H1 (cell line): ENCODE results near the gene APBA2. TPM values are rescaled to one million over a fixed set of nuclear protein-coding genes. Genes with fewer than 3 reads are reported as not detected.

Experiments used
- HDAC2 ChIP-seq, 2 experiments: fragments of 300-600 bp in 1 of 2; sonication (generic) in 1 of 2; IDR thresholded peaks; 2 replicates each; pipeline ENCODE4 v1.6.1; 2011 to 2012; ENCODE audit warnings: low read depth in 2 of 2, low read length in 2 of 2, mild to moderate bottlenecking in 2 of 2, moderate library complexity in 2 of 2, borderline replicate concordance in 1 of 2, inconsistent platforms in 1 of 2
- polyA plus RNA-seq, 7 experiments: library from polyadenylated mRNA; depleted of rRNA in 3 of 7; stranded (reverse) in 5 of 7; unstranded in 2 of 7; fragments of >200 nt in 5 of 7; fragments of 200-250 nt in 2 of 7; gene quantifications; 1 replicate in 5 of 7; 2 replicates in 1 of 7; 4 replicates in 1 of 7; pipeline versions ENCODE4 v1.2.1 to v1.2.3, GENCODE V29; 2011 to 2013; ENCODE audit warnings: missing spikeins in 2 of 7, mixed read lengths in 2 of 7
- total RNA-seq: library from RNA; stranded (reverse); fragmentation: NEBNext Ultra II Directional; extraction: Animal tissue kit (Norgen Biotek cat#: 25700); gene quantifications from 2 replicates; pipeline ENCODE4 v1.2.1, GENCODE V29; 2021

APBA2 gene
- total and polyA plus RNA-seq, 2 of the 8 experiments (the other 6 are each of a cell fraction or from before 2014, with no cell fraction given): 15.5 to 19.0 TPM

DNA sequence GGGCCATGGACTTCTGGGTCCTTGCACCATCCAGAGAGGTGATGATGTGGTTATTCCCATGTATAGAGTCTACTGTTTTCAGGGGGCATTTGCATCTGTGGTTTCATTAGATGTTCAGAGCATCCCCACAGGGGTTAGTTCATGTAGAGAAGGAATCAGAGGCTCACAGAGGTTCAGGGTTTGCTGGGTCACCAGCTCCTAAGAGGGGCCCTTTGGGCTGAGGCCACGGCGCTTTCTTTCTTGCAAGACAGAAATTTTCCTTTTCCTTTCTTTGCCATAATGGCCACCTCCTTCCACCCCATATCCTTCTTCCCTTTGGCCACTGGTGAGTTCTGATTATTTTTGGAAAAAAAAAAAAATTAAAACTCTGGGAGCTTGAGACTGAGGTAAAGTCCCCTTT, 62.3 kb downstream of the APBA2 start (continued):
- TF ChIP-seq HDAC2 (IDR thresholded peaks at IDR 0.05; ENCODE audit: borderline replicate concordance in 1 of 2, low read depth in 2 of 2, low read length in 2 of 2): no peak
